Thyroid gland (tissue), 4 donors: Measurements from ENCODE around the gene CREBRF.

Source experiments
- POLR2A ChIP-seq, 2 donors: fragments of 450-650 bp; IDR thresholded peaks; one replicate each; pipeline ENCODE4 v1.6.1; 2017; ENCODE audit warnings: antibody characterized with exemption in 2 of 2, mild to moderate bottlenecking in 2 of 2, moderate library complexity in 1 of 2
- TF ChIP-seq, protein P1 (sequence below), 6 experiments: fragments of 200-600 bp in 3 of 6; fragments of 450-650 bp in 3 of 6; sonication (generic) in 3 of 6; IDR thresholded peaks; one replicate each; pipeline ENCODE4 v1.5.1; 2016 to 2019; ENCODE audit warnings: antibody characterized with exemption in 6 of 6, mild to moderate bottlenecking in 2 of 6, inconsistent platforms in 1 of 6, moderate library complexity in 1 of 6

DNA sequence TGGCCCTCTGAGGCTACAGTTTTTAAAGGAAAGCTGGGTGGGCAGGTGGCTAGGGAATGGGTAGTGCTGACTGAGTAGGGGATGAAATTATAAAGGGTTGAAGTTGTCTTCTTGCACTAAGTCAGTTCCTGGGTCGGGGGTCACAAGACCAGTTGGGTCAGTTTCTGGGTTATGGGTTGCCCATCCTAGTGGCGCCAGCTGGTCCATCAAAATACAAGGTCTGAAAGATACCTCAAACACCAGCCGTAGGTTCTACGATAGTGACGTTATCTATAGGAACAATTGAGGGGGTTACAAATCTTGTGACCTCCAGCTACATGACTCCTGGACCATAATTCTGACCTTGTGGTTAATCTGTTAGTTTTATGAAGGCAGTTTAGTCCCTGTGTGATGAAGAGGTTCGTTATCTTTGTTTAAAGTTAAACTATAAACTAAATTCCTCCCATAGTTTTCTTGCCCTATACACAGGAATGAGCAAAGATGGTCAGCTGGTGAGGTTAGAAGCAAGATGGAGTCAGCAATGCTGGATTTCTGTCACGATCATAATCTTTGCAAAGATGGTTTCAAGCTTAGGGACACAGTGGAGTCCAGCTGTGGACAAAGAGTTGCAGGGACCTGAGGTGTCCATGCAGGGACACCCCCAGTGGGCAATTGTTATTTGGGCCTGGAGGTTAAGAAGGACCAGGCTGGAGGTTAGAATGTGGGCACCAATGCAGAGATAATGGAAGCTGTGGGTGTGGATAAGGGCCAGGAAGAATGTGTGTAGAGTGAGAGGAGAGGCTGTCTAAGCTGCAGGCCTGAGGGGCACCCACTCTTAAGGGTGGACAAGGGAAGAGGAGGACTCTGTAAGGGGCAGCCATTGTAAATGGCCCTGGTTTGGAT lies 14.0 kb upstream of the CREBRF start:
- no peak for TF ChIP-seq POLR2A (IDR thresholded peaks at IDR 0.05)
- TF ChIP-seq, protein P1, sequence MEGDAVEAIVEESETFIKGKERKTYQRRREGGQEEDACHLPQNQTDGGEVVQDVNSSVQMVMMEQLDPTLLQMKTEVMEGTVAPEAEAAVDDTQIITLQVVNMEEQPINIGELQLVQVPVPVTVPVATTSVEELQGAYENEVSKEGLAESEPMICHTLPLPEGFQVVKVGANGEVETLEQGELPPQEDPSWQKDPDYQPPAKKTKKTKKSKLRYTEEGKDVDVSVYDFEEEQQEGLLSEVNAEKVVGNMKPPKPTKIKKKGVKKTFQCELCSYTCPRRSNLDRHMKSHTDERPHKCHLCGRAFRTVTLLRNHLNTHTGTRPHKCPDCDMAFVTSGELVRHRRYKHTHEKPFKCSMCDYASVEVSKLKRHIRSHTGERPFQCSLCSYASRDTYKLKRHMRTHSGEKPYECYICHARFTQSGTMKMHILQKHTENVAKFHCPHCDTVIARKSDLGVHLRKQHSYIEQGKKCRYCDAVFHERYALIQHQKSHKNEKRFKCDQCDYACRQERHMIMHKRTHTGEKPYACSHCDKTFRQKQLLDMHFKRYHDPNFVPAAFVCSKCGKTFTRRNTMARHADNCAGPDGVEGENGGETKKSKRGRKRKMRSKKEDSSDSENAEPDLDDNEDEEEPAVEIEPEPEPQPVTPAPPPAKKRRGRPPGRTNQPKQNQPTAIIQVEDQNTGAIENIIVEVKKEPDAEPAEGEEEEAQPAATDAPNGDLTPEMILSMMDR (IDR thresholded peaks at IDR 0.05), result no peak
